NCI-H146 treated with DMSO at 0.1 percent for 48 hours (cell line): ENCODE measurements around the gene AGRP.
"Not testable (repeated sequence)": the region's sequence is repeated elsewhere in the genome, so short reads cannot be mapped to it uniquely, and the experiment has no call there.

Experiments used
- DNase-seq: peaks from one replicate; lab custom pipeline; 2025; ENCODE audit not compliant: unreplicated experiment; lab: John Stamatoyannopoulos, UW

The AGRP gene

GRCh38 chr16:67504031-67505021 lies 21.0 kb upstream of the AGRP start:
- DNase-seq: no peak

GRCh38 chr16:67499106-67499505 lies 15.8 kb upstream of the AGRP start:
- DNase-seq: no peak

- no peak for DNase-seq
Measured at GRCh38 chr16:67490335-67491096, 7.2 kb upstream of the AGRP start.

- no peak for DNase-seq
Measured at GRCh38 chr16:67489401-67490083, 6.2 kb upstream of the AGRP start.

- not testable (repeated sequence) for DNase-seq
Measured at GRCh38 chr16:67487561-67487960, 4.2 kb upstream of the AGRP start.

GRCh38 chr16:67486805-67487204 lies 3.5 kb upstream of the AGRP start:
- DNase-seq: no peak

GRCh38 chr16:67483731-67484525 lies 581 bp upstream of the AGRP start:
- no peak for DNase-seq

GRCh38 chr16:67482233-67482924 lies 968 bp downstream of the AGRP start:
- no peak for DNase-seq

- DNase-seq: peak; percentile 20
Measured at GRCh38 chr16:67481561-67482232, 1.6 kb downstream of the AGRP start.

- DNase-seq: peak; percentile 83
Measured at GRCh38 chr16:67480833-67481560, 2.4 kb downstream of the AGRP start, which contains the start of gene ATP6V0D1. Gene ATP6V0D1, minus strand, starts transcription at chr16:67481157. Its CDS starts 71 bp downstream, at chr16:67481086.

- no peak for DNase-seq
Measured at GRCh38 chr16:67477960-67478554, 5.3 kb downstream of the AGRP start.

GRCh38 chr16:67474551-67475455 lies 8.5 kb downstream of the AGRP start:
- DNase-seq: no peak

- no peak for DNase-seq
Measured at GRCh38 chr16:67471758-67472384, 11.5 kb downstream of the AGRP start.

- DNase-seq: no peak
Measured at GRCh38 chr16:67470359-67470758, 13.0 kb downstream of the AGRP start.

GRCh38 chr16:67468731-67469130 lies 14.6 kb downstream of the AGRP start:
- no peak for DNase-seq

GRCh38 chr16:67466581-67466980 lies 16.8 kb downstream of the AGRP start:
- DNase-seq: no peak

GRCh38 chr16:67464565-67464964 lies 18.8 kb downstream of the AGRP start:
- no peak for DNase-seq
